Measurements from ENCODE around the gene RASL12. TPM values are rescaled to one million over a fixed set of nuclear protein-coding genes. Genes with fewer than 3 reads are reported as not detected.
A peak's percentile ranks its signal among the peaks of the same experiment; 100 is the strongest.

RASL12 gene
- total and polyA plus RNA-seq, 2 of the 4 experiments (the other 2 are of a cell fraction) = 0.18 to 0.22 TPM

GRCh38 chr15:65077981-65078352, 10.2 kb upstream of the RASL12 start:
- Histone ChIP-seq H2BK5ac (ENCODE audit: low read depth, low read length, poor library complexity, severe bottlenecking) (no peak overlapping the region), H2AFZ (replicated peaks; ENCODE audit: low read length, poor library complexity) (peak overlapping the region; percentile 72), H3K36me3 (ENCODE audit: control insufficient read depth, insufficient read depth, low read length) (no peaks in the 10 kb centered on the region), H3K4me2 (ENCODE audit: low read depth, low read length) (no peak overlapping the region), H4K5ac (ENCODE audit: low read depth, low read length) (no peak overlapping the region), H4K8ac (ENCODE audit: low read depth in 2 of 2, low read length in 2 of 2) (no peak overlapping the region), H3K56ac (ENCODE audit: extremely low read depth, insufficient read depth, low read length) (no peak overlapping the region), H3K4me1 (ENCODE audit: control insufficient read depth, insufficient read depth, low read length) (peaks cover 5% of the 10 kb centered on the region; the same call in 1 of the 2 replicates), H3K4me3 (ENCODE audit: insufficient read depth, low read depth, low read length) (no peak overlapping the region), H3K9me3 (ENCODE audit: control insufficient read depth, insufficient read depth, low read length) (no peaks in the 10 kb centered on the region), H3K79me1 (ENCODE audit: low read depth in 1 of 2, low read length in 2 of 2) (no peaks in the 10 kb centered on the region), H3K9me1 (ENCODE audit: insufficient read depth, low read length) (no peaks in the 10 kb centered on the region), H3K18ac (ENCODE audit: low read depth, low read length) (no peak overlapping the region), H3K27ac (ENCODE audit: insufficient read depth, low read length) (no peak overlapping the region), H4K20me1 (ENCODE audit: insufficient read depth, low read length) (no peaks in the 10 kb centered on the region; the same call in none of the 2 replicates), H3K4ac (ENCODE audit: low read depth, low read length) (no peak overlapping the region), H3K23ac (ENCODE audit: low read depth, low read length) (no peak overlapping the region), H3K14ac (replicated peaks; ENCODE audit: low read depth, low read length) (no peak overlapping the region), H3K9ac (ENCODE audit: low read depth, low read length) (no peak overlapping the region), H3K27me3 (ENCODE audit: control insufficient read depth, insufficient read depth, low read length) (peaks cover 35% of the 10 kb centered on the region), H2BK15ac (ENCODE audit: low read depth, low read length) (no peak overlapping the region), H2AK5ac (ENCODE audit: low read depth, low read length) (no peak overlapping the region; the same call in 1 of the 2 replicates), H4K91ac (ENCODE audit: insufficient read depth, low read depth, low read length) (no peak overlapping the region), H2BK20ac (ENCODE audit: low read depth, low read length) (no peak overlapping the region), H2AK9ac (replicated peaks; ENCODE audit: low read depth, low read length, poor library complexity) (no peak overlapping the region), H2BK120ac (ENCODE audit: low read depth, low read length) (no peak overlapping the region)
- ChIA-PET POLR2A (ENCODE audit: unreplicated experiment) (no interaction called here), CTCF (interaction anchor here (0.8 kb wide), 1 partner anchor 23 kb away, joined by 3 read pairs; no protein-coding TSS in a partner anchor)
- intact Hi-C loops (cut with micrococcal nuclease) (no loop called here), dilution Hi-C loops (cut with HindIII; ENCODE audit: low sequenced_read_pairs, unreplicated experiment) (no loop called here), in situ Hi-C loops (cut with MboI; ENCODE audit: low sequenced_read_pairs) (no loop called here)
- WGBS, 2 experiments (ENCODE audit: extremely low coverage in 2 of 2, insufficient read length in 1 of 2) = 46% methylated on average over 13 of the region's 24 CpGs; no CpG with 5 or more reads in 1 of the 2 experiments
- BruUV-seq (replicated peaks) = no TSS peak
- peak; percentile 17; the same call in 1 of the 2 replicates for TF ChIP-seq SMC3 (IDR thresholded peaks at IDR 0.05; ENCODE audit: low read depth, low read length)
- TF ChIP-seq, protein P1, sequence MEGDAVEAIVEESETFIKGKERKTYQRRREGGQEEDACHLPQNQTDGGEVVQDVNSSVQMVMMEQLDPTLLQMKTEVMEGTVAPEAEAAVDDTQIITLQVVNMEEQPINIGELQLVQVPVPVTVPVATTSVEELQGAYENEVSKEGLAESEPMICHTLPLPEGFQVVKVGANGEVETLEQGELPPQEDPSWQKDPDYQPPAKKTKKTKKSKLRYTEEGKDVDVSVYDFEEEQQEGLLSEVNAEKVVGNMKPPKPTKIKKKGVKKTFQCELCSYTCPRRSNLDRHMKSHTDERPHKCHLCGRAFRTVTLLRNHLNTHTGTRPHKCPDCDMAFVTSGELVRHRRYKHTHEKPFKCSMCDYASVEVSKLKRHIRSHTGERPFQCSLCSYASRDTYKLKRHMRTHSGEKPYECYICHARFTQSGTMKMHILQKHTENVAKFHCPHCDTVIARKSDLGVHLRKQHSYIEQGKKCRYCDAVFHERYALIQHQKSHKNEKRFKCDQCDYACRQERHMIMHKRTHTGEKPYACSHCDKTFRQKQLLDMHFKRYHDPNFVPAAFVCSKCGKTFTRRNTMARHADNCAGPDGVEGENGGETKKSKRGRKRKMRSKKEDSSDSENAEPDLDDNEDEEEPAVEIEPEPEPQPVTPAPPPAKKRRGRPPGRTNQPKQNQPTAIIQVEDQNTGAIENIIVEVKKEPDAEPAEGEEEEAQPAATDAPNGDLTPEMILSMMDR (conservative IDR thresholded peaks at IDR 0.05; ENCODE audit: low read depth, low read length) = peak; percentile 13; the same call in 1 of the 2 replicates
- no peak for TF ChIP-seq MAFK (IDR thresholded peaks at IDR 0.05; ENCODE audit: low read depth, low read length)
- TF ChIP-seq RAD21 (IDR thresholded peaks at IDR 0.05; ENCODE audit: low read length) = peak; percentile 27; the same call in 1 of the 2 replicates
- TF ChIP-seq BHLHE40 (IDR thresholded peaks at IDR 0.05; ENCODE audit: low read depth, low read length) = no peak
- ATAC-seq (ENCODE audit: low read depth) = no peak
- no peak for DNase-seq

All from IMR-90 (cell line).